ENCODE results near the gene KRTAP5-3. TPM values are rescaled to one million over a fixed set of nuclear protein-coding genes. Genes with fewer than 3 reads are reported as not detected.
A peak's percentile ranks its signal among the peaks of the same experiment; 100 is the strongest.

KRTAP5-3 gene
- total and polyA plus RNA-seq, 2 of the 13 experiments (the other 11 are each of a cell fraction or from before 2014, with no cell fraction given): not detected

GRCh38 chr11:1561266-1561665 lies 47.0 kb downstream of the KRTAP5-3 start:
- ChIA-PET POLR2A (no interaction called here), CTCF (ENCODE audit: low intra/inter-chr PET ratio, low total read pairs) (no interaction called here)
- in situ Hi-C loops (cut with HindIII; ENCODE audit: extremely low pct_ligation_motif_present, low pct_unique_long_range_greater_than_20kb) (no loop called here), intact Hi-C loops (cut with micrococcal nuclease; ENCODE audit: unreplicated experiment) (no loop called here)
- WGBS (ENCODE audit: low lambda C conversion rate): 97% methylated on average over 6 of the region's 17 CpGs
- Histone ChIP-seq H4K20me1 (ENCODE audit: insufficient read depth, low read length) (peaks cover 7% of the 10 kb centered on the region; the same call in 1 of the 2 replicates), H3K4me2 (ENCODE audit: low read depth, low read length) (no peak overlapping the region), H3K4me1 (ENCODE audit: insufficient read depth, low read length) (no peaks in the 10 kb centered on the region), H3K27me3 (ENCODE audit: control insufficient read depth in 1 of 2, insufficient read depth in 2 of 2, low read length in 2 of 2) (no peaks in the 10 kb centered on the region), H3K9ac (ENCODE audit: insufficient read depth, low read depth, low read length) (no peak overlapping the region), H3K9me3 (ENCODE audit: low read length) (no peaks in the 10 kb centered on the region), H2AFZ (ENCODE audit: low read length) (no peak overlapping the region), H3K4me3 (replicated peaks in 1 of 3; ENCODE audit: insufficient read depth in 1 of 3, low read depth in 2 of 3, low read length in 3 of 3) (no peak overlapping the region), H3K79me2 (ENCODE audit: insufficient read depth, low read length) (no peaks in the 10 kb centered on the region), H3K36me3 (replicated peaks in 1 of 2; ENCODE audit: control insufficient read depth in 1 of 2, insufficient read depth in 2 of 2, low read length in 2 of 2) (peaks cover 0 to 1% of the 10 kb centered on the region in 2 experiments; a peak in 1 of 5 replicates), H3K27ac (ENCODE audit: extremely low read length, insufficient read depth, low read length) (no peak overlapping the region)
- BruUV-seq (replicated peaks): no TSS peak
- FAIRE-seq: no peak
- TF ChIP-seq ZBTB33 (CRISPR knock-in tag; IDR thresholded peaks at IDR 0.05) (peak; percentile 53; the same call in 1 of the 2 replicates), LCORL (IDR thresholded peaks at IDR 0.05) (no peak), LCORL (CRISPR knock-in tag; IDR thresholded peaks at IDR 0.05) (no peak), ZFP91 (CRISPR knock-in tag; IDR thresholded peaks at IDR 0.05; ENCODE audit: borderline replicate concordance) (peak; percentile 88), ZBTB38 (CRISPR knock-in tag; IDR thresholded peaks at IDR 0.05) (0 out of 2 replicates have a peak, but pooled peaks have one; percentile 23)
- DNase-seq (ENCODE audit: low spot score): no peak
- no peak for ATAC-seq
